Activated effector memory CD4-positive, alpha-beta T cell treated with anti-CD3 and anti-CD28 coated beads, Interleukin-2, amount 50 U/mL, for 16 hours (primary cell): Measurements from ENCODE around the gene TNFAIP8.
A peak's percentile ranks its signal among the peaks of the same experiment; 100 is the strongest.
"Not testable (repeated sequence)": the region's sequence is repeated elsewhere in the genome, so short reads cannot be mapped to it uniquely, and the experiment has no call there.

Experiments
- DNase-seq: peaks from one replicate; pipeline ENCODE4 v3.0.0-alpha.2; 2020

TNFAIP8 gene

DNA sequence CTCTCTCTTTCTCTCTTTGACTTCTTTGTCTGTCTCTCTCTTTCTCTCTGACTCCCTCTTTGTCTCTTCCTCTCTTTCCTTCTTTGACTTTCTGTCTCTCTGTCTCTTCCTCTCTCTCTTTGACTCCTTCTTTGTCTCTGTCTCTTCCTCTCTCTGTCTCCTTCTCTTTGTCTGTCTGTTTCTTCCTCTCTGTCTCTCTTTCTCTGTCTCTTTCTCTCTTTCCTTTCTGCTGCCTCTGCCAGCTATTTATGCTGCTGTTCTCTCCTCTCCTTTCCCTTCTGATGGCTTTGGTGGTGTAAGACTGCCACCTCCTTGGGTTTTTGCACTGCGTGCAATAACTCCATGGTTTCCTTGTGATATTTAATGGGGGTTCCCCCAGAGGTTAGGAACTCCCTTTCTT is 72.3 kb downstream of the TNFAIP8 start:
- DNase-seq = not testable (repeated sequence)

DNA sequence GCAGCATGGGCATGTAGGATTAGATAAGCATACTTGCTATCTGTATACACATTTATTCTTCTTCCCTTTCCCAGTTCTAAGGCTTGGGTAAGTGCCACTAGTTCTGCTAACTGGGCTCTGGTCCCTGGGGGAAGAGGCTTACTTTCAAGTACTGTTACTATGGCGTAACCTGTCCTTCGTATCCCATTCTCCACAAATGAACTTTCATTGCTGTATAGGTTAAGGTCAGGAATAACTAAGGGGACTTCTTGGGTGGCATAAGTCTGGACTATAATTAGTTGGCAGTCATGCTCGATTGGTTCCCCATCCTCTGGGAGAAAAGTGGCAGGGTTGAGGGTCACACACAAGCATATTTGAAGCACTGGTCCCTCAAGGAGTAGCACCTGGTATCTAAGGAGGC is 72.8 kb downstream of the TNFAIP8 start:
- DNase-seq = not testable (repeated sequence)

DNA sequence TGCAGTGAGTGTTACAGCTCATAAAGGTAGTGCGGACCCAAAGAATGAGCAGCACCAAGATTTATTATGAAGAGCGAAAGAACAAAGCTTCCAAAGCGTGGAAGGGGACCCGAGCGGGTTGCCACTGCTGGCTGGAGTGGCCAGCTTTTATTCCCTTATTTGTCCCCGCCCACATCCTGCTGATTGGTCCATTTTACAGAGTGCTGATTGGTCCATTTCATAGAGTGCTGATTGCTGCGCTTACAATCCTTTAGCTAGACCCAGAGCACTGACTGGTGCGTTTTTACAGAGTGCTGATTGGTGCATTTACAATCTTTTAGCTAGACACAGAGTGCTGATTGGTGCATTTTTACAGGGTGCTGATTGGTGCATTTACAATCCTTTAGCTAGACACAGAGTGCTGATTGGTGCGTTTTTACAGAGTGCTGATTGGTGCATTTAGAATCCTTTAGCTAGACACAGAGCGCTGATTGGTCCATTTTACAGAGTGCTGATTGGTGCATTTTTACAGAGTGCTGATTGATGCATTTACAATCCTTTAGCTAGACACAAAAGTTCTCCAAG is 76.9 kb downstream of the TNFAIP8 start:
- DNase-seq = not testable (repeated sequence)

DNA sequence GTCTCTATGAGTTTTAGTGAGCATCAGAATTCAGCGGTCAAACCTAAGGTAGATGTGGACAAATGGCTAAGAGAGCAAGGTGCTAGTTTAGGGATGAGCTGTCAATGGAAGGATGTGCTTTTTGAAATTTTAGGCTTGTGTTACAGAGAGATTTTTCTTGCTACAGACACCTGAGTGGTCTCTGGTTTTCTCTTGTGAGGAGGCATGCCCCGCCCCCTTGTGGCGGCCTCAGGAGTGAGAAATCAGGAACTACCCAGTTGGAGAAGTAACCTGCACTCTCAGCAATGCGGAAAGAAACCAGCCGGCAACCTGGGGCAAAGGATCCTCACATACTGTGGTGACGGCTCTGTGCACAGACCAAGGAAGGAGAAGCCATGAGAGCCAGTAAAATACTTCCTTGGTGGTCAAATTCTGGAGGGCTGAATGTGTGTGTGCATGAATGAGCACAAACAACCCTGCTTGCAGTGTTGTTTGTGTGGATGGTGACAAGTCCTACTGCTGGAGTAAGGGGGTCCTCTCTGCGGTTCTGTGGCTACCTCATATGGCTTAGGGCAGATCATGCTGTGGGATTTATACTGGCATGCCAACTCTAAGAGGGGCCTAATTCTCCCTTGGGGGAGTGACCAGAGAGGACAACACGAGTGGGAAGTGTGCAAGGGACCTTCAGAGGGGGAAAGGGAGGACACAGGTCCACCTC is 79.8 kb downstream of the TNFAIP8 start:
- DNase-seq = peak; percentile 88

DNA sequence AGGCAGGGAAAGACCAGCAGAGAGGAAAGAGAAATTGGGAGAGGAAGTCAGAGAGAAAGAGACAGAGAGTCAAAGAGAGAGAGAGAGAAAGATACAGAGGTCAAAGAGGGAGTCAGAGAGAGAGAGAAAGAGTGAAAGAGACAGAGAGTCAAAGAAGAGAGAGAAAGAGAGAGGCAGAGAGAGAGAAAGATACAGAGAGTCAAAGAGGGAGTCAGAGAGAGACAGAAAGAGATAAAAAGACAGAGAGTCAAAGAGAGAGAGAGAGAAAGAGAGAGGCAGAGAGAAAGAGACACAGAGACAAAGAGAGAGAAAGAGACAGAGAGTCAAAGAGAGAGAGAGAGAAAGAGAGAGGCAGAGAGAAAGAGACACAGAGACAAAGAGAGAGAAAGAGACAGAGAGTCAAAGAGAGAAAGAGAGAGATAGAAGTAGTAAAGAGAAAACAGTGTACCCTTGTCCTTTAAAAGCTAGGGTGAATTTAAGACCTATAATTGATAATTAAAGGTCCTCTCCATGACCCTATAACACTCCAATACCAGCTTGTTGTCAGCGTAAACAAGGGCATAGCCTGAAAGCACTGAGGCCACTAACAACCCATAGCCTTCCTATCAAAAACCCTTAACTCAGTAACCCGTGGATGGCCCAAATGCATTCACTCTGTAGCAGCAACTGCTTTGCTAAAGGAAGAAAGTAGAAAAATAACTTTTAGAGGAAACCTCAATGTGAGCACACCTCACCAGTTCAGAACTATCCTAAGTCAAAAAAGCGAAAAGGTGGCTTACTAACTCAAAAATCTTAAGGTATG is 82.2 kb downstream of the TNFAIP8 start:
- DNase-seq = not testable (repeated sequence)

DNA sequence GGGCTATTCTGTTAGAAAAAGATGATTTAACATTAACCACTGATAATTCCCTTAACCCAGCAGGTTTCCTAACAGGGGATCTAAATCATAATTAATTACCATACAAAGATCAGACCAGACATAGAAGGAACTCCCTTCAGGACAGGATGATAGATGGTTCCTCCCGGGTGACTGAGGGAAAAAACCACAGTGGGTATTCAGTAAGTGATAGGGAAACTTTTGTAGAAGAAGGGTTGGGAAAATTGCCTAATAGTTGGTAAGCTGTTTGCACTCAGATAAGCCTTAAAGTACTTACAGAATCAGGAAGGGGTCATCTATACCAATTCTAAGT is 82.7 kb downstream of the TNFAIP8 start:
- not testable (repeated sequence) for DNase-seq

DNA sequence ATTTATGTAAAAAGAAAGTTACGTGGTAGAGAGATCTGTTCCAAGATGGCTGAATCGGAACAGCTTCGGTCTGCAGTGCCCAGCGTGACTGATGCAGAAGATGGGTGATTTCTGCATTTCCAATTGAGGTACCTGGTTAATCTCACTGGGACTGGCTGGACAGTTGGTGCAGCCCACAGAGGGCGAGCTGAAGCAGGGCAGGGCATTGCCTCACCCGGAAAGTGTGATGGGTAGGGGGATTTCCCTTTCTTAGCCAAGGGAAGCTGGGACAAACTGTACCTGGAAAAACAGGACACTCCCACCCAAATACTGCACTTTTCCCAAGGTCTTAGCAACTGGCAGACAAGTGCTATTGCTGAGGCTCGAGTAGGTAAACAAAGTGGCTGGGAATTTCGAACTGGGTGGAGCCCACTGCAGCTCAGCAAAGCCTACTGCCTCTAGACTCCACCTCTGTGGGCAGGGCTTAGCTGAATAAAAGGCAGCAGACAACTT is 83.4 kb downstream of the TNFAIP8 start:
- peak; percentile 64 for DNase-seq

DNA sequence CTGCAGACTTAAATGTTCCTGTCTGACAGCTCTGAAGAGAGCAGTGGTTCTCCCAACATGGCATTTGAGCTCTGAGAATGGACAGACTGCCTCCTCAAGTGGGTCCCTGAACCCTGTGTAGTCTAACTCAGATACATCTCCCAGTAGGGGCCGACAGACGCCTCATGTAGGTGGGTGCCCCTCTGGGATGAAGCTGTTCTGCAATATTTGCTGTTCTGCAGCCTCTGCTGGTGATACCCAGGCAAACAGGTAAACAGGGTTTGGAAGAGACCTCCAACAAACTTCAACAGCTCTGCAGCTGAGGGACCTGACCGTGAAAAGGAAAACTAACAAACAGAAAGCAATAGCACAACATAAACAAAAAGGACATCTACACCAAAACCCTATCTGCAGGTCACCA is 83.8 kb downstream of the TNFAIP8 start:
- DNase-seq = not testable (repeated sequence)

DNA sequence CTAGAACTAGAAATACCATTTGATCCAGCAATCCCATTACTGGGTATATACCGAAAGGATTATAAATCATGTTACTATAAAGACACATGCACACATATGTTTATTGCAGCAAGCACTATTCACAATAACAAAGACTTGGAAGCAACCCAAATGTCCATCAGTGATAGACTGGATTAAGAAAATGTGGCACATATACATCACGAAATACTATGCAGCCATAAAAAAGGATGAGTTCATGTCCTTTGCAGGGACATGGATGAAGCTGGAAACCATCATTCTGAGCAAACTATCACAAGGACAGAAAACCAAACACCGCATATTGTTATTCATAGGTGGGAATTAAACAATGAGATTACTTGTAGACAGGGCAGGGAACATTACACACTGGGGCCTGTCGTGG is 88.8 kb downstream of the TNFAIP8 start:
- not testable (repeated sequence) for DNase-seq

DNA sequence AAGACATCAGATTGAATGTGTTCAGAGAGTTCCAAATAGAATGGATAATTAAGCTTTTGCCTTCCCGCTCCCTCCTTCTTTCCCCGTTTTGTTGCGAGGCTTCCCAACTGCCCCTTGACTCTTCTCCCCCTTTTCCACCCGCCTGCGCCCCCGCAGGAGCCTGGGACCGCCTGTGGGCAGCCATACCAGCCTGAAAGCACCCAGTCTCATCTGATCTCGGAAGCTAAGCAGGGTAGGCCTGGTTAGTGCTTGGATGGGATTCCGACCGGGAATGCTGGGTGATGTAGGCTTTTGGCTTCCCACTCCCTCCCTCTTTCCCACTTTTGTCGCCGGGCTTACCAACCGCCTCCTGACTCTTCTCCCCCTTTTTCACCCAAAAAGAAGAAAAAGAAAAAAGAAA is 89.7 kb downstream of the TNFAIP8 start:
- no peak for DNase-seq
